Stomach (tissue), 4 donors: ENCODE data around the gene SCN4A.
A peak's percentile ranks its signal among the peaks of the same experiment; 100 is the strongest.

Experiments used
- CTCF ChIP-seq, 7 experiments: fragments of 450-650 bp in 4 of 7; fragments of 200-600 bp in 3 of 7; sonication (generic) in 3 of 7; IDR thresholded peaks; one replicate each; pipeline ENCODE4 v1.5.1; 2016 to 2019; ENCODE audit warnings: antibody characterized with exemption in 7 of 7, control low read depth in 2 of 7, mild to moderate bottlenecking in 1 of 7
- POLR2A ChIP-seq, 4 donors: fragments of 450-650 bp; IDR thresholded peaks; one replicate each; pipeline ENCODE4 v1.6.1; 2016; ENCODE audit warnings: antibody characterized with exemption in 4 of 4, control low read depth in 2 of 4, mild to moderate bottlenecking in 1 of 4, moderate library complexity in 1 of 4

- TF ChIP-seq CTCF (IDR thresholded peaks at IDR 0.05) (peak in 5 of 7 experiments; percentile 21 to 96 (median 92)), POLR2A (IDR thresholded peaks at IDR 0.05) (no peak)
Measured at GRCh38 chr17:63911657-63912100, 61.0 kb downstream of the SCN4A start.
